ENCODE data around the gene RUNX2.

Gene RUNX2

GRCh38 chr6:45436544-45437438, 108.7 kb downstream of the RUNX2 start:
- DNase-seq: no peak

- DNase-seq: no peak
These were observed 109.3 kb downstream of the RUNX2 start for GRCh38 chr6:45437439-45437815.

GRCh38 chr6:45438151-45438550, 110.0 kb downstream of the RUNX2 start:
- DNase-seq: no peak

DNA sequence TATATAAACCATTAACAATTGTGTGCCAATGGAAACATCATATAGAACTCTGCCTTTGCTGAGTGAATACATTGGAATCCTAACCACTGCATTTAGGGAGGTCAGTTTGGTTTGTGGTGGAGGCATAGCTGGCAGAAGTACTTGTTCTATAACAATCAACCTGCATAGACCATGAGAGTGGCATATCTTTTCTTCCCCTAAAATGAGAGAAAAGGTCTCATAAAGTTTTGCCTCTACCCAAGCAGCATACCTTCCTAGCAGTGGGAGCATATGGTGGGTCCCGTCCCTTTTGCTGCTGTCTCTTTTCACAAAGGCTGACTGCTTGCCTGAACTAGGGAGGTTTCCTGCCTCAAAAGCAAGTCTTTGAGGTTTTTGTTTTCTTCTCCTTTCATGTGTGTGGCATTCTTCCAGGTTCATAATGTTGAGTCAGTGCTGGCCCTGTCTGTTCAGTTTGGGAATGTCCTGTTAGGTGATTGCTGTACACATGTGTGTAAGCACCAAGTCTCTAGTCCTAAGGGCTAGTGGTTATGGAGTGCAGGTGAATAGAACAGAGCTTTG, 110.8 kb downstream of the RUNX2 start:
- no peak for DNase-seq

DNA sequence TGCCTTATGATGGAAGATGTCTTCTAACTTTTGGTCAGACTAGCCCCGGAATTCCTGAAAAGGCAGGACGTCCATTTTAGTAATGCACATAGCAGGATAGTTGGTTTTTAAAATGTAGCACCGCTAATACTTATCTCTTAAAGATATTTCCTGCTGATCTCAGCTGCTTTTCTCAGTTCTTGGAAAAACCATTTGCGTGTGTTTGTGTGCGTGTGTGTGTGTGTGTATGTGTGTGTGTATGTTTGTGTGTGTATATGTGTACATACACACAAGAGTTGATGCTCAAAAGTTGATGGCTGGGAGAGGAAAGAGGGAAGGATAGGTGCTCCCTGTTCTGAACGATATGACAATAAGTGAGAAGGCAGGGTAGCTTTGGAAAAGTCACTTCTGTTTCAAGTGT, 111.3 kb downstream of the RUNX2 start:
- DNase-seq: no peak

DNA sequence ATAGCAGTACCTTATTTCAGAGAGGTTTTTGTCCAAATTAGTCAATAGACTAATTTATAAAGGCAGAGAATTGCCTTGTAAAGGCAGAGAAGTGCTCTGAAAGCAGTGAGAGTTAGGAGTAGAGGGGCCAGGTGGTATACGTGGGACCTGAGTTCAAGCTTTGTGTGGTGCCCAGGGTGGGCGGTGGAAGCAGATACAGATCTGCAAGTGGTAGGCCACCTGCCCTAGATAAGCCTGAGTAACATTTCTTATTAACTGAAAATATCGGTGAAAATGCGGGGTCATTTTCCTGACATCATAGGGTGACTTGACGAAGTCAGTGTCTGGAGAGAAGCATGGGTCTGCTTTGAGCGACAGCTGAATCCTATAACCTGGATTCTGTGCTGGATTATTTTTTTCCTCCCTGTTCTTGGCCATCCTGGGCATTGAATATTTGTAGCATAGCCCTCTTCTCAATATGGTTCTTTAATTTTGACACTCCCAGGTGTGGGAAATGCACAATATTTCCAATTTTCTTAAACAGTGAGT, 111.8 kb downstream of the RUNX2 start:
- no peak for DNase-seq

DNA sequence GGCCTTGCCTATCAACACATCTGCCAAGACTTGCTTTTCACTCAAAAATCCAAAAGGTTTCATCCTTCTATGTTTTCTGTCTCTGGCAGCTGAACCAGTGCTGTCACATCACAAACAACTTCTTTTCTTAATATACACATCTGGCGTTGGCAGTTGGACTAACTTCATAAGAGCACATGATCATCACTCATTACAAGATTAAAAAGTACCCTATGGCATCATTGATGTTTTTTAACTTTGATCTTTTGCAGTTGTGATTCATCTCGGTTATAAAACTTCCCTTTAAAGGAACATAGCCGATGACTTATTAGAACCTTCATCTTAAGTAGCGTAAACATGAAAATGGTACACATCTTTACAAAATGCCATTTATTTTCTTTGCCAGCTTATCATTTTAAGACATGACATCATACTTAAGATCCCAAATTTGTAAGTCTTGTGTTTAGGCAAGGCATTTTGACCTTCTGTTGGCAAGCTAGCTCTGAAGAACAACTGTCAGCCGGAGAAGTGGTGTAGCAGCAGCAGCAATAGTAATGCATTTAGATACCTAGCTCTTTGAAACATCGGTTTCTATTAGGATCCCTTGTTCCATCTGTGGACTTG, 113.8 kb downstream of the RUNX2 start:
- no peak for DNase-seq

DNA sequence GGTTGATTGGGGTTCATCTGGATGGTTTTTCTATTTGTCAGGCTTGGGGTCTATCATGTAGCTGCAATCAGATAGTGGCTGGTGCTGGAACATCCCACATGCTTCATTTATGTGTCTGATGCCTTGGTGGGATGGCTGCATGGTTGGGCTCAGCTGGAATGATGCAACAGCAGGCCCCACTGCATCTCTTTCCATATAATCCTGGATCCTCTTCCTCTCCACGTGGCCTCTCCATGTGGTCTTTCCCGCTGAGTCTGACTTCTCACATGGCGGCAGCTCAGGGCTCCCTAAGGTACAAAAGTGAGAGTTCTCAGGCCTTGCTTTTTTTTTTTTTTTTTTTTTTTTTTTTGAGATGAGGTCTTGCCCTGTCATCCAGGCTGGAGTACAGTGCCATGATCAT, 114.6 kb downstream of the RUNX2 start:
- DNase-seq: no peak

DNA sequence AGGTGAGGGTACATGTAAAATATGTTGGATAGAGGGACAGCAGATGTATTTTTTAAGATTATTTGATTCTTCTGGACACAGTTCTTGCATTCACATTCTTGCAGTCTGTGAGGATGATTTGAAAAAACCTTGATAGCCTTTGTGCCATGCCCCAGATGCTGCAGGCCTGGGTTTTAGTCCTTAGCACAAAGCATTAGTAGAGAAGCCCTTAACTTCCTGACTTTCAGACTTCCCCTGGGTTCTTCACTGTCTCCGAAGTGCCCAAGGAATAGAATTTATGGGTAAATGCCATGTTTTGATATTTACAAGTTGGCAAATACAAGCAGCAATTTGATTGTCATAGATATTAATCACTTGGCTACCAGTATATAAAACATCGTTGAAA, 117.2 kb downstream of the RUNX2 start:
- DNase-seq: no peak

- DNase-seq: peak; percentile 89
These were observed 117.8 kb downstream of the RUNX2 start for GRCh38 chr6:45445749-45446549.

GRCh38 chr6:45447005-45447404, 118.9 kb downstream of the RUNX2 start:
- no peak for DNase-seq

- no peak for DNase-seq
These were observed 119.6 kb downstream of the RUNX2 start for GRCh38 chr6:45447716-45448115.

DNA sequence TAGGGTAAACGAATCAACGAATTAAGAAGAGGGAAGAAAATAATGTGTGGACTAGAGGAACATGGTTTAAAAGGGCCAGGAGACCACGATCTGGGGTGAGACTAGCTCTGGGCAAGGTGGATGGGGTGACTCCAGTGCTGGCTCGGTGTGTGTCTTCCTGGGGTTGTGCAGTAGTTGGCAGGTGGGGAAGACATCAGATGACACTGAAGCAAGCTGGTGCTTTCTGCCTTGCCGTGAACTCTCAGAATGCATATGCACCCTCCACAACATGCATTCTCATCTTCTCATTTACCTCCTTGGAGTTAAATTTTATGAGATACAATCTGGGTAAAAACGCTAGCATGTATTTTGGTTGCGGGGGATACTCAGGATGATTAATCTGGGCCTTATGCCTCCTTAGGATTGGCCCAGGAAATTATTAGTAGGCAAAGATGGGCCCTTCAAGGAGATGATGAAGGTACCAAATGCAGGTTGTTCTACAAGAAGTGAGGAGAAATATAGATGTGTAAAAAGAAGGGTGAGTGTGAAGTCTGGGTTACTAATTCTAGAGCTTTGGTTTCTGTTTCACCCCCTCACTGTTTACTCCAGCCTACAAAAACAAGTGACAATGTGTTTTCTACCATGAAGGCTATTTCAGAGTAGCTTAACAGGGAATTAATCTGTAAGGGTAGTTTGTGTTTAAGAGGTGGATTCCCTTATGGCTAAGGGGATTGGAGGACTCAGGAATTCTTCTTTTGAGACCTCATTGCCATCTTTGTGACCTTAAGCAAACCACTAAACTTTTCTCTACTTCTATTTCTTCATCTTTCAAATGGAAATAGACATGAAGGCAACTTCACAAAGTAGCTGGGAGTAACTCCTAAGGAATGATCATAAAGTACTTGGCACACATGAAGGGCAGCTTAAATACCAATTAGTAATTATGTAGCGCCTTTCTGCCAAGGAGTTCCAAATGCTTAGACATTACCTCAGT, 120.6 kb downstream of the RUNX2 start:
- no peak for DNase-seq

- DNase-seq: no peak
These were observed 122.0 kb downstream of the RUNX2 start for GRCh38 chr6:45450132-45450531.

DNA sequence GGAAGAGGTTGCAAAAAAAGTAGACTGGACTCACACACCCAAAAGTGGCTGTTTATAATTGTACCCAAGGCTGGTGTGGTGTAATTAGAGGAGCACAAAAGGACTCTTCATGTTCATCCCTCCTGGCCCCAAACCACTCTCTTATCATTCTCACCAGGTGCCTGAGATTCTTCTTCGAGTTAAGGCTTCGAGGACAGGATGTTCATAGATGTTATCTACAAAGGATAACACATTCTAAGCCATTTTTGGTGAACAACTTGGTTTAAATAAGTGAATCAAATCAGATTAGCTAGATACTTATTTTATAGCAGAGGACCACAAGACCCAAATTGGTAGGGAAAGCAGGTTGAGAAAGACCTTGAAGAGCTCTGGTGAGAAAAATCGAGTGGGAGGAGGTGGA, 122.7 kb downstream of the RUNX2 start:
- no peak for DNase-seq

DNA sequence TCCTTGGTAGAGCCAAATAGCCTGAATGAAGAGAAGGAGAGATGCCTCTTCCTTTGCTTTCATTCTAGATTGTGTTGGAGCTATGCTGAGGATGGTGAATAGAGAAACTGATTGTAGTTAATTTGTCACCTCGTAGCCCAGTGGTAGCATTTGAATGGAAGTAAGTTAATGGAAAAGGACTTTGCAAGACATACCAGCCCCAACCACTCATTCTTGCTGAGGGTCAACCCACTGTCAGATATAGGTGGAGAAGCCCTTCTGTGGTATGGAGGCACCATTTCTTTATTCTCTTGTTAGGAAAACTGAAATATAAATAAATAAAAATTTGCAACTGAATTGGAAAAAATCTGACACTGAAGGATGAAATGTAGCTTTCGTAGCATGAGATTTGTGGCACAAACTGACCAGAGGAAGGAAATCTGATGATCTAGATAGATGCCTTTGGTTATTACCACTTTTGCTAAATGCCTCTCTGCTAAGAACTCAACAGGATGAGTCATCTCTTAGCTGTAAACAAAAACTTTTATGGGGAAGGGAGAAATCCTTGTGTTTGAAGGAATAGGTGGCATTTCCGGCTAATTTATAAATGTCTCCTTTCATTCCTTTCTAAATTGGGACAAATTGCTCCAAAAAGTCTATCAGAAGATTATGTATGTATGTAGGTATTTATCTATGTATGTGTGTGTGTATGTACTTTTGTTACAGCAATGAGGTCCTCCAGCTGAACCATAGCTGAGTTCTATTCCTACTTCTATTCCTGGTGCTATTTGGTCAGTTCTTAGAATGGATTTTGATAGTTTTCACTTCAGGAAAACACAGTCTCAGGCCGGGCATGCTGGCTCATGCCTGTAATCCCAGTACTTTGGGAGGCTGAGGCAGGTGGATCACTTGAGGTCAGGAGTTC, 126.1 kb downstream of the RUNX2 start:
- DNase-seq: no peak

GRCh38 chr6:45455408-45455807, 127.3 kb downstream of the RUNX2 start:
- no peak for DNase-seq

GRCh38 chr6:45457141-45457540, 129.0 kb downstream of the RUNX2 start:
- DNase-seq: no peak

DNA sequence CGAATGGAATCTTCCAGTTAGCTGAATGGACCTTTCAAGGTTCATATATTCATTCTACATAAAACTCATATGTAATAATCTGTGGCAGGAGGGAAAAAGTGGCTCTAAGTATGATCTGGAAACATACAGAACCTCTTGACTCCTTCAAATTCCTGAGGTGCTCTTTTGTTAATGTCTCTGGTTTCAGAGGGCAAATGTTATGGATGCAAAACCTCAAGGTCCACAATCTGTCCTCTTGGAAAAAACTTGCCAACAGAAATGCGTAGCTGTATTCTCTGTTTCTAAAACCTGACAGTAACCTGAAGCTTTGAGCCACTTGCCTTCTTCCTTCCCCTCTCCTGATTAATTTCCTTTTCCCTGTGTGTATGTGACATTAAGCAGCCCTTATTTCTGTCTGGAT, 130.5 kb downstream of the RUNX2 start:
- DNase-seq: no peak

GRCh38 chr6:45460166-45460565, 132.0 kb downstream of the RUNX2 start:
- DNase-seq: no peak

GRCh38 chr6:45461486-45461885, 133.4 kb downstream of the RUNX2 start:
- DNase-seq: no peak

Data from KG1 (cell line).